ENCODE measurements around the gene TMCC1.

GRCh38 chr3:129718201-129718600 is 175.3 kb downstream of the TMCC1 start:
- no peak for TF ChIP-seq GATA2 (IDR thresholded peaks at IDR 0.05; ENCODE audit: low read depth, low read length)
- no peak for TF ChIP-seq GATA3 (IDR thresholded peaks at IDR 0.05; ENCODE audit: low read depth, low read length)

All from SH-SY5Y (cell line).